ENCODE measurements around the gene TIMELESS.
"Not testable (repeated sequence)": the region's sequence is repeated elsewhere in the genome, so short reads cannot be mapped to it uniquely, and the experiment has no call there.

Gene TIMELESS

DNA sequence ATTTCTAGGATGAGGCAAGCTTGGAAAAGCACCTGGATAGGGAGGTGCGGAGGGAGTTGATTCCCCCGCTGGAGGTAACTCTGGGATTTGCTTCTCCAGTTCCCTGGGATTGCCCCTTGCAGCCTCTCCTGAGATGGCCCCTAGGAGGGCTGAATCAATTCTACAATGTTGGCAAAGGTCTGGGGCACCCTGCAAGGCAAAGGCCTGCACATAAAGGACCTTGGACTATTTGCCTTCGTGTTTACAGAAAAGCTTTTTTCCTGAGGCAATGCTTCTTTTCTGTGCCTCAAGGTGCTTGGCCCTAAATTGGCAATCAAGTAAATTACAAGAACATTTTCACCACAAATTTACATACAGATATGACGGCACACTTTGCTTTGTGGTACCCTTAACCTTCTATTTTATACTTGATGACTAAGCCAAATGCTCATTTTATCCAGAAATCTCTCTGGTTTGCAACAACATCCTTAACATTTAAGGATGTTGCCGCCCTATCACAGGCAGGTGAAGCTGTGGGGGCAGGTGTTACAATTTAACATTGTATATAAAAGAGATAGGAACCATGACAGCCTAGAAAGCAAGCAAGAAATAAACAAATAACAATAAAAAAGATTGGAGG lies 40.3 kb downstream of the TIMELESS start:
- no peak for DNase-seq

DNA sequence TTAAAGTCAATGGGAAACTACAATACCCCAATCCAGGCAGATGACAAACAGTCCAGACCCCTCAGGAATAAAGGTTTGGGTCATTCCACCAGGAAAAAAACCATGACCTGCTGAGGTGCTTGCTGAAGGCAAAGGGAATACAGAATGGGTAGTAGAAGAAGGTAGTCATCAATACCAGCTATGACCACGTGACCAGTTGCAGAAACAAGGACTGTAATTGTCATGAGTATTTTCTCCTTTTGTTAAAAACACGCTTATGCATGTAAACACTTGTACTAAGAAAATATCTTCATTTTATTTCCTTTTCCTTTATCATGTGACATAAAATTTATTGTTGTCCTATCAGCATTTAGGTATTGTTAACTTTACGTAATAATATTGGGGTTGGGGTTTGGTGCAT lies 45.0 kb downstream of the TIMELESS start:
- DNase-seq, result not testable (repeated sequence)

- not testable (repeated sequence) for DNase-seq
Measured at GRCh38 chr12:56401612-56402011, 47.6 kb downstream of the TIMELESS start.

DNA sequence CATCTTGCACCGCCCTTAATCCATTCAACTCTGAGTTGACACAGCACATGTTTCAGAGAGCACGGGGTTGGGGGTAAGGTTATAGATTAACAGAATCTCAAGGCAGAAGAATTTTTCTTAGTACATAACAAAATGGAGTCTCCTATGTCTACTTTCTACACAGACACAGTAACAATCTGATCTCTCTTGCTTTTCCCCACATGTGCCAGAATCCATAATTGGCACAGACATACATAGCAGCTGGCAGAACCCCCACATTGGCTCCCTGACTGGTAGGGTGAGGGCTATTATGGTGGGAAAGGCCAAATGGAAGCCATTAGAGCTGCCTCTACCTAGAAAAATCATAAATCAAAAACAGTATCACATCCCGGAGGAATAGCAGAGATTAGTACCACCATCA lies 48.1 kb downstream of the TIMELESS start:
- not testable (repeated sequence) for DNase-seq

DNA sequence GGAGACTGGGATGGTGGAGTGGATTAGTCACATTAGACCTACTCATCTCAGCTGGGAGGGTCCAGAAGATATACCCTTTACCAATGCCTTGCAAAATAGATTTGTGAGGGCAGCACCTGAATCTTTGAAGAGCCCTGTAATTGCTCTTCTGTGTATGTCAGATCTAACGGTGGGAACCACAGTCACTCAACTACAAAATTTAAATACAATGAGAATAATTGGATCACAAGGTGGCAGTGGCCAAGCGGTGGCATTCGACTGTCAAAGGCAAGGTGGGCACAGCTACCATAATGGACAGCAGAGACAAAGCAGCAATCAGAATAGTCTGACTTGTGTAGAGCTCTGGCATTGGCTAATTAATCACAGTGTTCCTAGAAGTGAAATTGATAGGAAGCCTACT lies 49.8 kb downstream of the TIMELESS start:
- DNase-seq, result not testable (repeated sequence)

GRCh38 chr12:56398324-56398723 lies 50.9 kb downstream of the TIMELESS start:
- no peak for DNase-seq

GRCh38 chr12:56392331-56392730 lies 56.9 kb downstream of the TIMELESS start:
- DNase-seq, result no peak

GRCh38 chr12:56391721-56392120 lies 57.5 kb downstream of the TIMELESS start:
- no peak for DNase-seq

DNA sequence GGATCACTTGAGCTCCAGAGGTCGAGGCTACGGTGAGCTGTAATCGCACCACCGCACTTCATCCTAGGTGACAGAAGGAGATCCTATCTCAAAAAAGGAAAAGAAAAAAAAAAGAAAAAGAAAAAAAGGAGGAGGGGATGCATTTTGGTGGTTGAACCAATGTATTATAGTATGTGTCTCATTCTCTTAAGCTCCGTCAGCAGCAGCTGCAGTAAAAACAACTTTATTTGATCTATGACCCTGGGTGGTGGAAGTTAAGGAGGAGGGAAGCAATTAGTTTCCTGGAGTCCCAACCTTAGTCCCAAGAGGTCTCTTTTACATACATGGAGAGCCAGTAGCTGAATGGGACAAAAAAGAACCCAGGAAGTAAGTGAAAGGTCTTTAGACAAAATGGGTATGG lies 59.8 kb downstream of the TIMELESS start:
- DNase-seq, result no peak

DNA sequence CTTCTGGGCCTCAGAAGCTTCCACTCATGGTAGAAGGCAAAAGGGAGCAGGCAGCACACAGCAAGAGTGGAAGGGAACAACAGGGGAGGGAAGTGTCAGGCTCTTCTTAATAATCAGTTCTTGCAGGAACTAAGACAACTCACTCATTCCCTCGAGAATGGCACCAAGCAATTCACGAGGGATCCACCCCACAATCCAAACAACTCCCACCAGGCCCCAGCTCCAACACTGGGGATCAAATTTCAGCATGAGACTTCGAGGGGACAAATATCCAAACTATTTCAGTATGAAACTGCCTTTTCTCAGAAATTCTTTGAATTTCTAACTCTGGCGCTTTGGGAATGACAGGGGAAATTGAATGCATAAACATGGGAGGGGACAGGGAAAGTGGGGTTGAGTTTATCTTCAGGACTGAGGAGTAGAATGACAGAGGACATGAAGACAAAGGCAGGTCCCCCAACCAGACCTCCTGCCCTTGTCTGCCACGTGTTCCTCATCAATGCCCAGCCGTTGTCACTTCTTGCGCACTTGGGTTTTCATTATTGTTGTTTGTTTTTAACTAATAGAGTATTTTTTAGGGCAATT lies 62.0 kb downstream of the TIMELESS start:
- DNase-seq, result peak; percentile 23

GRCh38 chr12:56385873-56386272 lies 63.4 kb downstream of the TIMELESS start:
- no peak for DNase-seq

GRCh38 chr12:56382611-56383010 lies 66.6 kb downstream of the TIMELESS start:
- DNase-seq, result no peak

DNA sequence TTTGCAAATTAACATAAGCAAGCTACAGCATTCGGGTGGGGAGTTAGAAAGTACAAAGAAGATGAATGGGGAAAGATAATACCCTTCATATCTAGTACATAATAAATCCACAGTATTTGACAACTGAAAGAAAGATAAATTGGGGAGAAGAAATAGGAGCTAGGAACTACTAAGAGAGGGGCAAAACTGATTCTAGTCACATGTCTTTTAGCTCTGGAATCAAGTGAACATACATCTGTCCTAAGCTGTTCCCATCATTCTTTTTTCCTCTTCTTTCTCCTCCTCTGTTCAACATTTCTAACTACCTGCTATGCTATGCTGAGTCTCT lies 71.3 kb downstream of the TIMELESS start:
- DNase-seq, result no peak

DNA sequence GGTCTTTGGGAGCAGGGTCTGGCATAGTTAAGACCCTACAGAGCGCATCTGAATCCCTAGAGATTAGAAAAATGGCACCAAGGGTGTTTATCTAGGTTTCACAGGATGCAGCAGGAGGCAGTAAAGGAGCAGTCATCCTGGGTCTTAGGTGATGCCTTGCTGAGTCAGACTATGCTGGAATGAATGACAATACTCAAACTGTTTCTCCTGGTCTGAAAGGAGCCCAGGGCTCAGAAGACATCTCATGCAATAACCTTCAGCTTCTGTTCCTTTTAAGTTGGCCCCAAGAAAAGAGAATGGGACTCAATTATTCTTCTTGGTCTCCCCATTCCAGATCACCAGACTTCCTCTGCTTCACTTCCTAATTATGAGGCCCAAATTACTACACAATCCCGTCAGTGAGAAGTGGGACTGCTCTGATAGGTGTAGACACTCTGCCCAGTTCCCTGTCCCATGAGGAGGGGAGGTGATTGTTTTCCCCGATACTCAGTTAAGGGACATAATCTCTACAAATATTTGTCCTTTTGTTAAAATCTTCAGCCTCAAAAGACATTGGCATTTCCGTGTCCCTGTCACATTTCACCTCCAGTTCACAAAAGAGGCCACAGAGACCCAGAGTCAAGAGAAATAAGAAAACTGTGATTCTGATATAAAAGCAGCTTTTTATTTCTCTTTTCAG lies 71.8 kb downstream of the TIMELESS start:
- no peak for DNase-seq

GRCh38 chr12:56375598-56376434 lies 73.4 kb downstream of the TIMELESS start:
- DNase-seq, result no peak

- no peak for DNase-seq
Measured at GRCh38 chr12:56374726-56375597, 74.3 kb downstream of the TIMELESS start.

DNA sequence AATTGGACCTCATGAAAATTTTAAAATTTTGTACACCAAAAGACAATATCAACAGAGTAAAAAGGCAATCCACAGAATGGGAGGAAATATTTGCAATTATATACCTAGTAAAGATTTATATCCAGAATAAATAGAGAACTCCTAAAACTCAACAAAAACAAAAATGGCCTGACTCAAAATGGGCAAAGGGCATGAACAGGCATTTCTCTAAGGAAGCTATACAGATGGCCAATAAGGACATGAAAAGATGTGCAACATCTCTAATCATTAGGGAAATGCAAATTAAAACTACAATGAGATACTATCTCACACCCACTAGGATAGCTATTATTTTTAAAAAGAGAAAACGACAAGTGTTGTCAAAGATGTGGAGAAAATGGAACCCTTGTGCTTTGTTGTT lies 75.7 kb downstream of the TIMELESS start:
- DNase-seq, result no peak

- DNase-seq, result no peak
Measured at GRCh38 chr12:56366948-56367347, 82.3 kb downstream of the TIMELESS start.

Measured in NCI-H2171 treated with DMSO at 0.1 percent for 48 hours (cell line).